Measurements from ENCODE around the gene BTF3L4. TPM values are rescaled to one million over a fixed set of nuclear protein-coding genes. Genes with fewer than 3 reads are reported as not detected.
"Not testable (repeated sequence)": the region's sequence is repeated elsewhere in the genome, so short reads cannot be mapped to it uniquely, and the experiment has no call there.

BTF3L4 gene
- total RNA-seq, 1 donor from 2014 or later: 74.0 TPM

DNA sequence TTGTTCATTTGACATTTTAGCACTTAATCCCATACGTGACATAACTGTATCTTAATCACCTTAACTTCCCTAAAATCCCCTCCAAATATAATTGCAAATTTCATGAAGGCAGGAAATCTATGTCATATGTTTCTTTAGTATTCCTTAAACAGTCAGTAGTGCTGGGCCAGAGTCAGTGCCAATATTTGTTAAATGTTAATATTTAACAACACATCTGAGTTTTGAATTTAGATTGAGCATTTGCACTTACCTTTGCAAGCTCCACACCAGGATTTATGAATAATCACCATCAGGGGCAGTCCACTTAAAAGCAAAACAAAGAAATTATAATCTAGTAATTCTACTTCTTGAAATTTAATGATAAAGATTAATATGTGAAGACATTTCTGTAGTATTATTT is 27.8 kb upstream of the BTF3L4 start:
- H3K27ac Mint-ChIP-seq: no peak overlapping the region
- H3K27me3 Mint-ChIP-seq (ENCODE audit: low read depth): no peaks in the 10 kb centered on the region
- H3K9me3 Mint-ChIP-seq: no peaks in the 10 kb centered on the region
- TF ChIP-seq, protein P1, sequence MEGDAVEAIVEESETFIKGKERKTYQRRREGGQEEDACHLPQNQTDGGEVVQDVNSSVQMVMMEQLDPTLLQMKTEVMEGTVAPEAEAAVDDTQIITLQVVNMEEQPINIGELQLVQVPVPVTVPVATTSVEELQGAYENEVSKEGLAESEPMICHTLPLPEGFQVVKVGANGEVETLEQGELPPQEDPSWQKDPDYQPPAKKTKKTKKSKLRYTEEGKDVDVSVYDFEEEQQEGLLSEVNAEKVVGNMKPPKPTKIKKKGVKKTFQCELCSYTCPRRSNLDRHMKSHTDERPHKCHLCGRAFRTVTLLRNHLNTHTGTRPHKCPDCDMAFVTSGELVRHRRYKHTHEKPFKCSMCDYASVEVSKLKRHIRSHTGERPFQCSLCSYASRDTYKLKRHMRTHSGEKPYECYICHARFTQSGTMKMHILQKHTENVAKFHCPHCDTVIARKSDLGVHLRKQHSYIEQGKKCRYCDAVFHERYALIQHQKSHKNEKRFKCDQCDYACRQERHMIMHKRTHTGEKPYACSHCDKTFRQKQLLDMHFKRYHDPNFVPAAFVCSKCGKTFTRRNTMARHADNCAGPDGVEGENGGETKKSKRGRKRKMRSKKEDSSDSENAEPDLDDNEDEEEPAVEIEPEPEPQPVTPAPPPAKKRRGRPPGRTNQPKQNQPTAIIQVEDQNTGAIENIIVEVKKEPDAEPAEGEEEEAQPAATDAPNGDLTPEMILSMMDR (IDR thresholded peaks at IDR 0.05; ENCODE audit: unreplicated experiment): no peak
- no peak for DNase-seq (ENCODE audit: low spot score in 2 of 2, unreplicated experiment in 2 of 2)
- peaks cover 23% of the 10 kb centered on the region for H3K4me1 Mint-ChIP-seq
- H3K36me3 Mint-ChIP-seq: peaks cover 20% of the 10 kb centered on the region
- no peak overlapping the region for H3K4me3 Mint-ChIP-seq

GRCh38 chr1:52028839-52029238 is 27.3 kb upstream of the BTF3L4 start:
- H3K27me3 Mint-ChIP-seq (ENCODE audit: low read depth); H3K27ac Mint-ChIP-seq; DNase-seq (ENCODE audit: low spot score in 2 of 2, unreplicated experiment in 2 of 2); H3K4me3 Mint-ChIP-seq; H3K9me3 Mint-ChIP-seq: not testable (repeated sequence)
- peaks cover 14% of the 10 kb centered on the region for H3K36me3 Mint-ChIP-seq
- peaks cover 25% of the 10 kb centered on the region for H3K4me1 Mint-ChIP-seq

DNA sequence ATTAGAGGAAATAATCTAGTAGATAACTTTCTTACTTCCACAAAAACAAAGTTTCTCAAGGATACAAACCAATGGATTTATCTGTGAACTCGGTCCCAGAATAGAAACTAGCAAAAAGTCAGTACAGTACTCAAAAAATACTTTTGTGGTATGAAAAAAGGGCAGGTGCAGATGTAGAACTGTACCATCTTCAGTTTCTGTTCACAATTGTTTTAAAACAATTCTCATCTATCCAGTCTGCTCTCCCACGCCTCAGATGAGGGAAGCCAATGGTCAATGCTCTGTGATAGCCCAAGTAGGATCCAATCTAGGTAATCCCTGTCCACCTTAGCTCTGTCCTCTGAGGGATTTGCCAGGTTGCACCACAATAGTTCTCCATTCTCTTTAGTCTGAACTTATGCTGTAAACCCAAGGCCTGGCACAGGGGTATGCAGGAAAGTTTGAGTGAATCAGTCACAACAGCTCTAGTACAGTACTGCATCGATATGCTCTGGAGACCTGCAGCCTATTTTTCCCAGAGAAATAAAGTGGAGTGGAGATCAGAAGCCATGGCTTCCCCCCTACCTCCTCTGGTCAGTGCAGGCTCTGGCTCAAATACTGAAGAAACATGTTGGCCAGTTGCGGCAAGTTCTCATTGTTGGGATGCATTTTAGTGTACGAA is 23.8 kb upstream of the BTF3L4 start:
- no peak for DNase-seq (ENCODE audit: low spot score in 2 of 2, unreplicated experiment in 2 of 2)
- TF ChIP-seq, protein P1 (IDR thresholded peaks at IDR 0.05; ENCODE audit: unreplicated experiment): no peak
- Mint-ChIP-seq H3K9me3 (no peaks in the 10 kb centered on the region), H3K4me1 (peaks cover 29% of the 10 kb centered on the region), H3K27me3 (ENCODE audit: low read depth) (no peaks in the 10 kb centered on the region), H3K27ac (peak overlapping the region; percentile 96), H3K4me3 (peak overlapping the region; percentile 93), H3K36me3 (peaks cover 4% of the 10 kb centered on the region)

GRCh38 chr1:52032785-52033131 is 23.3 kb upstream of the BTF3L4 start:
- peak overlapping the region; percentile 93 for H3K4me3 Mint-ChIP-seq
- peaks cover 29% of the 10 kb centered on the region for H3K4me1 Mint-ChIP-seq
- peak in 1 of 2 experiments; percentile 50 for DNase-seq (ENCODE audit: low spot score in 2 of 2, unreplicated experiment in 2 of 2)
- no peaks in the 10 kb centered on the region for H3K9me3 Mint-ChIP-seq
- peak overlapping the region; percentile 96 for H3K27ac Mint-ChIP-seq
- peaks cover 5% of the 10 kb centered on the region for H3K36me3 Mint-ChIP-seq
- no peaks in the 10 kb centered on the region for H3K27me3 Mint-ChIP-seq (ENCODE audit: low read depth)
- TF ChIP-seq, protein P1 (IDR thresholded peaks at IDR 0.05; ENCODE audit: unreplicated experiment): no peak

DNA sequence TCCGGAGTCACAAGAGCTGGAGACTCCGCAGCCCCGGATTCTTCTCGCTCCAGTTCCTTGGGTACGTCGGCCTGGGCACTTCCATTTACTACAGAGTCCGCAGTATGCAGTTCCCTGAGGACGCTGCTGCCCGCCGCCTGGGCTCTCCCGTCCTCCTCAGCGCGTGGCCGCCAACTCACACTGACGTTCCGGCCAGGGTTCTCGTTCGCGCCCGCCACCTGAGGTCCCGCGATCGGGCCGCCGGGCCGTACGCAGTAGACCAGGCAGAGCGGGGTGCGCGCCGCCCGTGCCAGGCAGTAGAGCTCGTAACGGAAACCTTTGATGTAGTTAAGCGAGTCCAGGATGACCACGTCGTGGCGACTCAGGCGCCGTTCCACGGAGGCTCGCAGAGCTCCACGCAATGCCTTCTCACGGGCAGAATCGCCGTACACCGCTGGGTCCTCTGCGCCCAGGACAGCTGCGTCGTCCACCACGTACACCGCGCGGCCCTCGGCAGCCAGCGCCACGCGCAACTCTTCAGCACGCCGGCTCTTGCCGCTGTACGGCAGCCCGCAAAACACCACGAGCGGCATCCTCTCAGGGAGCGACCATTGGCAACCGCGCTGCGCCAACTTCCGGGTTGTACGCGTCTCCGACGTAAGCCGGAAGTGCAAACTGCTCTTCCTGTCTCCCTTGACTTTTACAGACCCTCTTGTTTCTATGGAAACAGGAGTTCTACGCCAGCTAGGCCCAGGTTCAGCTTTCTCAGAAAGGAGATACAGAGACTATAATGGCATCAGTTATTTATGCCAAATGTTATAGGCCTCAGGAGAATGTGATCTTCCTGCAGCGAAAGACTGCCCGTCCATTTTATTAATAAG is 22.7 kb upstream of the BTF3L4 start, which contains the start of gene KTI12:
KTI12 (minus strand) TSS at position 621 of the 860 bp plus-strand sequence; CDS start at position 572, 49 bp downstream.
- TF ChIP-seq, protein P1 (IDR thresholded peaks at IDR 0.05; ENCODE audit: unreplicated experiment): no peak
- peaks cover 11% of the 10 kb centered on the region for H3K36me3 Mint-ChIP-seq
- no peaks in the 10 kb centered on the region for H3K27me3 Mint-ChIP-seq (ENCODE audit: low read depth)
- peak within 1 kb of the TSS; percentile 93 for H3K4me3 Mint-ChIP-seq
- H3K9me3 Mint-ChIP-seq: no peaks in the 10 kb centered on the region
- H3K27ac Mint-ChIP-seq: peak within 1 kb of the TSS; percentile 96
- peaks cover 29% of the 10 kb centered on the region for H3K4me1 Mint-ChIP-seq
- peak; percentile 73 to 81 for DNase-seq (ENCODE audit: low spot score in 2 of 2, unreplicated experiment in 2 of 2)

DNA sequence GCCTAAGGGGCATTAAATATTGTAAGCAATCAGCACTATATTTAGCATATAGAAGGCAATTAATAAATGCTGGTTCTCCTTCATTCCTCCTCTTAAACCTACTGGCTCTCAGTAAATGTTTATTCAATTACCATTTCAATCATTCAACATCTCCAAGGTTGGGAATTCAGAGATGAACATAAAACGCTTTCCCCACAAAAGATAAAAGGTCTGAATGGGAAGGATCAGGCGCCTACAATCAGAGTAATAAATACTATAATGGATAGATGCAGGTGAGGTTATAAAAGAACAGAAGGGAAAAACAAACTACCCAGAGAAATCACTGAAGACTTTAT is 22.1 kb upstream of the BTF3L4 start:
- TF ChIP-seq, protein P1 (IDR thresholded peaks at IDR 0.05; ENCODE audit: unreplicated experiment): no peak
- no peaks in the 10 kb centered on the region for H3K9me3 Mint-ChIP-seq
- peaks cover 13% of the 10 kb centered on the region for H3K36me3 Mint-ChIP-seq
- DNase-seq (ENCODE audit: low spot score in 2 of 2, unreplicated experiment in 2 of 2): no peak
- peak overlapping the region; percentile 93 for H3K4me3 Mint-ChIP-seq
- peak overlapping the region; percentile 96 for H3K27ac Mint-ChIP-seq
- no peaks in the 10 kb centered on the region for H3K27me3 Mint-ChIP-seq (ENCODE audit: low read depth)
- H3K4me1 Mint-ChIP-seq: peaks cover 29% of the 10 kb centered on the region
